OCI-LY3 (cell line): Measurements from ENCODE around the gene TMEM108.

Source experiments
- CTCF ChIP-seq: fragments of 200-600, 300-600 bp; sonication (generic); IDR thresholded peaks from 2 replicates; pipeline ENCODE4 v1.5.1; 2014; ENCODE audit warnings: antibody characterized with exemption, low read length, low read depth
- EZH2phosphoT487 ChIP-seq: fragments of 200-600 bp; shearing (Covaris generic); IDR thresholded peaks from 2 replicates; pipeline ENCODE4 v1.6.1; 2018; ENCODE audit warnings: antibody characterized with exemption, mixed run types, low read depth

DNA sequence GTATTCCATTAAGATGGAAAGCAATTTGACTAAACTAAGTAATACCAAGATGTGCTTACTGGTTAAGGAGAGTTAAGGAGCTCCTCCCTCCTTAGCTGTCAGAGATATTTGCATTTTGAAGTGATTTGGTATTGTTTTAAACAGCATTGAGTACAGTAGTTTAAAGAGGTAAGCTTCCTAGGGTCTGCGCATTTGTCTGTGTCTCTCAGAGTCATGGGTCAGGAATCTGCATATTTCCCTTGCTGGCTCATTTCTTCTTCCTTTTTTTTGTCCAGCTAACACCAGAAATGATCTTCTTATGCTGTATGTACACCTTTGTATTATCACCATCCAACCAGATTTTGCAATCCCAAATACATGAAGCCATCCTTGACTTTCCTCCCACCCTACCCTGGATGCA, 198.7 kb downstream of the TMEM108 start:
- no peak for TF ChIP-seq CTCF
- TF ChIP-seq EZH2phosphoT487 = no peak
